ENCODE data around the gene TENM4. TPM values are rescaled to one million over a fixed set of nuclear protein-coding genes. Genes with fewer than 3 reads are reported as not detected.

Gene TENM4
- total RNA-seq, 4 donors from 2014 or later = 4.0 to 14.6 (median 4.5) TPM

DNA sequence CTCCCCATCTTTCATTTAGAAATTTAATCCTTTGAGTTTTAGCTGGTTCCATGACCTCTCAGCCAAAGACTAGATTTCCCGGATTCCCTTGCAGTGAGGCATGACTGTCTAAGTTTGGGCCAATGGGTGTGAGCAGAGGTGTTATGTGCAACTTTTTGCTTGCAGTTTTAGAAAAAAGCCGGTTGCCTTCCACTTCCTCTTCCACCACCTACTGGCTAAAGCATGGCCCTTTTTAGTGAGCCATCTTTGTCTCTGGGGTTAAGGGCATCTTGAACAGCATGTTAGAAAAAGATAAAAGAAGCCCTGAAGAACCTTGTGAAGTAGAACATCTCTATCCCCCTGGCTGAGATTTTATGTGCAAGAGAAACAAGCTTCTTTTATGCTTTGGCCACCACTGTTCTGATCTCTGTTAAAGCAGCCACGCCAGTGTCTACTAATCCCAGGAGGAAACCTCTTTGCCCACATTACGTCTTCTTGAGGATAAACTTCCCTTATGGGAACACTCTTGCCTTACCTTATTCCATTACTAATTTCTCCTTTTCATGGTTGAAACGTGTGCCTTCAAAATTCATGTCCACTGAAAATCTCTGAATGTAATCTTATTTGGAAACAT is 279.9 kb downstream of the TENM4 start:
- TF ChIP-seq, protein P1, sequence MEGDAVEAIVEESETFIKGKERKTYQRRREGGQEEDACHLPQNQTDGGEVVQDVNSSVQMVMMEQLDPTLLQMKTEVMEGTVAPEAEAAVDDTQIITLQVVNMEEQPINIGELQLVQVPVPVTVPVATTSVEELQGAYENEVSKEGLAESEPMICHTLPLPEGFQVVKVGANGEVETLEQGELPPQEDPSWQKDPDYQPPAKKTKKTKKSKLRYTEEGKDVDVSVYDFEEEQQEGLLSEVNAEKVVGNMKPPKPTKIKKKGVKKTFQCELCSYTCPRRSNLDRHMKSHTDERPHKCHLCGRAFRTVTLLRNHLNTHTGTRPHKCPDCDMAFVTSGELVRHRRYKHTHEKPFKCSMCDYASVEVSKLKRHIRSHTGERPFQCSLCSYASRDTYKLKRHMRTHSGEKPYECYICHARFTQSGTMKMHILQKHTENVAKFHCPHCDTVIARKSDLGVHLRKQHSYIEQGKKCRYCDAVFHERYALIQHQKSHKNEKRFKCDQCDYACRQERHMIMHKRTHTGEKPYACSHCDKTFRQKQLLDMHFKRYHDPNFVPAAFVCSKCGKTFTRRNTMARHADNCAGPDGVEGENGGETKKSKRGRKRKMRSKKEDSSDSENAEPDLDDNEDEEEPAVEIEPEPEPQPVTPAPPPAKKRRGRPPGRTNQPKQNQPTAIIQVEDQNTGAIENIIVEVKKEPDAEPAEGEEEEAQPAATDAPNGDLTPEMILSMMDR (IDR thresholded peaks at IDR 0.05; ENCODE audit: low read depth) = no peak

DNA sequence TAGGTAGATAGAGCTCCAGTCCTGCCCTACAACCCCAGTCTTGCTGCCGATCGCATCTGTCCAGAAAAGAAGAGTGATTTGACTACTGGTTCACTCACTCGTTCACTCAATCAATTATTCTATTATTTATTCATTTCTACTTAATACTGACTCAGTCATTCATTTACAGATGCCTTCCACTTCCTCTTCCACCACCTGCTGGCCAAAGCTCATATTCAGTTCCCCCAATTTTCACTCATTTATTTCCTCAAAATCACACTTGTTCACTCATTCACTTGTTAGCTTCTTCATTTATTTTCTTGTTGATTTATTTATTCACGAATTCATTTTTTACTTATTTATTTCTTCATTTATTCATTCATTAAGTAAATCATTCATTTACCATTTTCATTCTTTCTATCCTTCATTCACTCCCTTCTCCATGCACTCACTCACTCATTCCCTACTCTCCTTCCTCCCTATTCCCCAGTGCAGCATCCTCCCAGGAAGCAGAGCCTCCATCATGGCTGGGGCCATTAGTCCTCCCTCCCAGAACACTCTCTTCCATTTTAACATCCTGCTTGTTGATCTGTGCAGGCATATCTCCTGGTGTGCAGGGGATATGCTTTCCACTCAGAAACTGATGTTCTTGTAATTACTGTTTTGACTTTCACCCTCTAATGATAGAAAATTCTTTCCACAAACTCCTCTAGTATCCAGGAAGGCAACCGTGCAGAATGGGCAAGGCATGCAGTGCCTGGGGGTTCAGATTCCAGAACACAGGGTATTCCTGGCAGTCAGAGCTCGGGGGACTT is 281.0 kb downstream of the TENM4 start:
- TF ChIP-seq, protein P1 (IDR thresholded peaks at IDR 0.05; ENCODE audit: low read depth) = no peak

DNA sequence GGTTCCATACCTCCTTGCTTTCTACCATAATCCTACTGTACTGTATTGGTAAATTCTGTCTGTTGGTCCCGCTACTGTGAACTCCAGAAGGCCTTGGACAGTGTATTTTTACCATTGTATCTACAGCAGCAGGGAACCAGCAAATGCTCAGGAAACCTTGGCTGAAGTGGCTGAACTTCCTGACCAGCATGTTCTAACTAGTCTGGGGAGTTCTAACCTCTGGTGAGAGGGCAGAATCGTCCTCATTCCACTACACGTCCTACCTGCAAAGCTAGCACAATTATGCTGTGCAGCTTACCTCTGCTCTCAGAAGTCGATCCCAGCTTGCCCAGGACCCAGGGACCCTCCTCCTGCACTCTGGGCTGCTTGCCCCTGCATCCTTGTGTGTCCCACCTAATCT is 283.1 kb downstream of the TENM4 start:
- TF ChIP-seq, protein P1 (IDR thresholded peaks at IDR 0.05; ENCODE audit: low read depth) = no peak

DNA sequence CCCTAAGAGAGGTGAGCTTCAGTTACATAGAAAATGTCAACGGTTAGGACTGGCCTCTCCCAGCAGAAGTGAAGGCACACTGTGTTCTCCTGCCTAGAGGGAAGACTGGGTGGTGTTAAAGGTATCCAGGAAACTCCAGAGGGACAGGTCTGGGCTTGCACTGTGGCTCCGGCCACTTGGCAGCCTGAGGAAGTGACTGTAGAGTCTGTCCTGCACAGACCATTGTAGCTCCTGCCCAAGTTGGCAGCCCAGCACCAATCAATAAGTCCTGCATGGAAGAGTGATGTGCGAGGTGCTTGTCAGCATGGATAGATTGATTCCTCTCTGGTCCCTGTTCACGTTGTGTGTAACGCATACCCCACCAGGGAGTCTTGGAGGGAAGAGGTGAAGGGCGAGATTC is 284.8 kb downstream of the TENM4 start:
- TF ChIP-seq, protein P1 (IDR thresholded peaks at IDR 0.05; ENCODE audit: low read depth) = no peak

DNA sequence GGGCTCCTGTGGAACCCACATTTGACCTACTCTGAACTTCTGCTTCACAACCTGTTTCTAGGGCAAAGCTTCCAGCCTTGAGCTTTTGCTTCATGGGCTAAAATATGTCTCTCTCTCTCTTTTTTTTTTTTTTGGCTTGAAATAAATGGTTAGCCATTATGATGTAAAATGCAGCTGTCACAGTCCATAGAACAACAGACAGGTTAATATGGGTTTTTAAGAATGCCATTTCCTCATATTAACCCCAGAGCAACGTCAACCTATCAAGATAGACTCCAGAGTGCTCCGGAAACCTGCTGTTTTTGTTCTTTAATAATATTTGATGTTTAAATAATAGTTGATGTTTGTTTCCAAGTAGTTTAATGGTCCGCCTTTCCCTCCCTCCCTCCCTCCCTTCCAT is 285.6 kb downstream of the TENM4 start:
- TF ChIP-seq, protein P1 (IDR thresholded peaks at IDR 0.05; ENCODE audit: low read depth) = no peak

DNA sequence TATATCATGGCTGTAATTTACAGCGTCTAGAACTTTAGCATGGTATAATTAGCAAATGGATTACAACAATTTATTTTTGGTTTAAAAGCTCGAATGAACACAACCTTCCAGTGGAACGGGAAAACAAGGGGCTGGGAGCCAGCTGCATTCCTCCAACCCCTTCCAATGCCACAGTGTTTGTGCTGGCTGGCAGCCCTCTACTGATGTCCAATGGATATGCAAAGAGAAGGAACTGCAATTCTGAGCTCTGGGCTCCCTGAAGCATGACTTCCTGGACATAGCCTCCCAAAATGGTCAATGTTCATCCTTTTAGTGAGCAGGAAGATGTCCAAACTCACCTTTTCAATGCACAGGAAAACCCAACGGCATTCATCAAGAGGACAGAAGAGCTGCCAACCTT is 288.3 kb downstream of the TENM4 start:
- TF ChIP-seq, protein P1 (IDR thresholded peaks at IDR 0.05; ENCODE audit: low read depth) = no peak

DNA sequence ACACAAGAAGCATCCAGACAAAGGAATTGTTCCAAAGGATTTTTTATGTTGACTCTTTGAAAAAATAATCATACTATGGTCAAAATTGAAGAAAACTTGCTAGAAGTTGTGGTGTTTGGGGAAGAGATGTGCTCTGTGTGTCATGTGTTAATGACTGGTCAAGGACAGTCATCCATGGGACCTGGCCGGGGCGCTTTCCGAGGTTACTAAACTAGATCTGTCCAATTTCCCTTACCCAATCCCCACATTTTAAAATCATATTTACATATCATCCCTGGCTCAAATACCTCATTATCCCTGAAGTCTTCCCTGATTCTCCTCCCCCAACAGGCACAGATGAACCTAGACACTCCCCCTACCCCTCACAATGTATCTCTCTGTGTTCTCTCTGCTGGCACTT is 289.4 kb downstream of the TENM4 start:
- TF ChIP-seq, protein P1 (IDR thresholded peaks at IDR 0.05; ENCODE audit: low read depth) = no peak

All from subcutaneous adipose tissue (tissue), 4 donors.